Type B pancreatic cell (in vitro differentiated cells): ENCODE measurements around the gene IL20RB. TPM values are rescaled to one million over a fixed set of nuclear protein-coding genes. Genes with fewer than 3 reads are reported as not detected.

Source experiments
- DNase-seq: peaks from one replicate; pipeline ENCODE4 v3.0.0; 2021; ENCODE audit warnings: mixed read lengths; ENCODE audit not compliant: unreplicated experiment; ENCODE audit errors: extremely low spot score
- H3K27ac Mint-ChIP-seq: 2 replicates; pipeline ENCODE4 v1.8.0; 2021; ENCODE audit warnings: mild to moderate bottlenecking, mixed read lengths
- H3K27me3 Mint-ChIP-seq: 2 replicates; pipeline ENCODE4 v1.8.0; 2021; ENCODE audit warnings: mixed read lengths
- H3K36me3 Mint-ChIP-seq: 2 replicates; pipeline ENCODE4 v1.8.0; 2021; ENCODE audit warnings: mixed read lengths
- H3K4me1 Mint-ChIP-seq: one replicate; pipeline ENCODE4 v1.8.0; 2021; ENCODE audit warnings: mixed read lengths; ENCODE audit not compliant: unreplicated experiment
- H3K4me3 Mint-ChIP-seq: 2 replicates; pipeline ENCODE4 v1.8.0; 2021; ENCODE audit warnings: mild to moderate bottlenecking, mixed read lengths
- H3K9me3 Mint-ChIP-seq: 2 replicates; pipeline ENCODE4 v1.8.0; 2021; ENCODE audit warnings: mixed read lengths
- total RNA-seq: library from RNA; stranded (reverse); gene quantifications from 2 replicates; pipeline ENCODE4 v1.2.1, GENCODE V29; 2021; ENCODE audit warnings: low replicate concordance
- TF ChIP-seq, protein P1 (sequence below): fragments of 200-600 bp; sonication (generic); conservative IDR thresholded peaks from 2 replicates; pipeline ENCODE4 v1.5.0; 2021; ENCODE audit warnings: antibody characterized with exemption, mild to moderate bottlenecking

IL20RB gene
- total RNA-seq, 1 donor from 2014 or later: 0.56 TPM

DNA sequence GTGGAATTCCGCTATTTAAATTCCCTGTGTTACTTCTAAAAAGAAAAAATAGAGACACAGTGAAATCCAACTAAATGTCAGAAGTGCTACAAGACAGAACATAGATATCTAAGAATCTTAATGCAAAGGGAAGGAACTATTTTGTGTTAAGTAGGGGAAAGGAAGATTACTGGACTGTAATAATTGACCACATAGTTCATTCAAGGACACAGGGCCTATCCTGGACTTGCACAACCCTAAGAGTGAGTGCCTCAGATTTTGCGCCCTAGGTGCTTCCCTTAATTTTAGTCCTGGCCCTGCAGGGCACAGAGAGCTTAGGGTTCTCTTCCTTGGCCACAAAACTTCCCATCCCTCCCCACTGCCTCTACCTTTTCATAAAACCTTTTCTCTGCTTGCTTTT lies 3.5 kb upstream of the IL20RB start:
- no peaks in the 10 kb centered on the region for H3K9me3 Mint-ChIP-seq
- H3K4me1 Mint-ChIP-seq: peaks cover 16% of the 10 kb centered on the region
- no peak overlapping the region for H3K27ac Mint-ChIP-seq
- TF ChIP-seq, protein P1, sequence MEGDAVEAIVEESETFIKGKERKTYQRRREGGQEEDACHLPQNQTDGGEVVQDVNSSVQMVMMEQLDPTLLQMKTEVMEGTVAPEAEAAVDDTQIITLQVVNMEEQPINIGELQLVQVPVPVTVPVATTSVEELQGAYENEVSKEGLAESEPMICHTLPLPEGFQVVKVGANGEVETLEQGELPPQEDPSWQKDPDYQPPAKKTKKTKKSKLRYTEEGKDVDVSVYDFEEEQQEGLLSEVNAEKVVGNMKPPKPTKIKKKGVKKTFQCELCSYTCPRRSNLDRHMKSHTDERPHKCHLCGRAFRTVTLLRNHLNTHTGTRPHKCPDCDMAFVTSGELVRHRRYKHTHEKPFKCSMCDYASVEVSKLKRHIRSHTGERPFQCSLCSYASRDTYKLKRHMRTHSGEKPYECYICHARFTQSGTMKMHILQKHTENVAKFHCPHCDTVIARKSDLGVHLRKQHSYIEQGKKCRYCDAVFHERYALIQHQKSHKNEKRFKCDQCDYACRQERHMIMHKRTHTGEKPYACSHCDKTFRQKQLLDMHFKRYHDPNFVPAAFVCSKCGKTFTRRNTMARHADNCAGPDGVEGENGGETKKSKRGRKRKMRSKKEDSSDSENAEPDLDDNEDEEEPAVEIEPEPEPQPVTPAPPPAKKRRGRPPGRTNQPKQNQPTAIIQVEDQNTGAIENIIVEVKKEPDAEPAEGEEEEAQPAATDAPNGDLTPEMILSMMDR: no peak
- no peak overlapping the region for H3K4me3 Mint-ChIP-seq
- no peaks in the 10 kb centered on the region for H3K27me3 Mint-ChIP-seq
- DNase-seq: no peak
- no peaks in the 10 kb centered on the region for H3K36me3 Mint-ChIP-seq

DNA sequence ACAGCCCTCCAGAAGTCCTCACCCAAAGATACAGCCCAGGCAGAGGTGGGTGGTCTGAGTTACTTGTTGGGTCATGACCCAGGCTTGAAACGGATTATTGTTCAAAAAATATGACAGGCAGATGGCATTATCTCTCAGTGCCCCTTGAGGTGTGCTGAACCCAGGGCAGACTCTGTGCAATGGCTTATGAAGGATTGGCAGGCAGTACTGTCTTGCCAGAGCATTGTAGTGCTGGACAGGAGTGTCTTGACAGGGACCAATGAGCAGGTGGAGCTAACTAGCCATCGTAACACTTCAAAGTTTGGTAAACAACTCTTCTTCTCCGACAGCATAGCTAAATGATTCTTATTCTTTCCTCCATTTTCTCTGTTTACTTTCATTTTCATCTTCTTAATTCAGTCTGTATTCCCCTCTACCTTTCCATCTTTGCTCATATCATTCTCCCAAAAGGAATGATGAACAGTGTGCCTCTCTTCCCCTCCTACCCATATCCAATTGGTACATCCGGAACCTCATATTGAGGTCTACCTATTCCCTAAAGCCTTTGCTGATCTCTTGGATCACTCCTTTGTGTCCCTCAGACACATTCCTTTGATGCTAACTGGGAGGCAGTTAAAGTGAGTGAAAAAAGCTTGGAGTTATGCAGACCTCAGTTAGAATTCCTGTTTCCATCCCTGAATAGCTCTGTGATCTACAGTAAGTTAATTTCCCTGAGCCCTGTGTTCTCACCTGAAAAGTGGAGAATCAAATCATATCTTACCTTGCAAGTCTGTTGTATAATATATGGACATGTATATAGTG lies 2.6 kb upstream of the IL20RB start:
- TF ChIP-seq, protein P1: no peak
- Mint-ChIP-seq H3K9me3 (no peaks in the 10 kb centered on the region), H3K36me3 (no peaks in the 10 kb centered on the region), H3K27me3 (no peaks in the 10 kb centered on the region), H3K27ac (no peak overlapping the region), H3K4me1 (peaks cover 16% of the 10 kb centered on the region), H3K4me3 (no peak overlapping the region)
- DNase-seq: no peak

GRCh38 chr3:136955813-136956212 lies 2.0 kb upstream of the IL20RB start:
- Mint-ChIP-seq H3K27me3 (no peaks in the 10 kb centered on the region), H3K27ac (no peak overlapping the region), H3K9me3 (no peaks in the 10 kb centered on the region), H3K4me1 (peaks cover 16% of the 10 kb centered on the region), H3K4me3 (no peak overlapping the region), H3K36me3 (no peaks in the 10 kb centered on the region)
- TF ChIP-seq, protein P1: no peak
- DNase-seq: no peak

DNA sequence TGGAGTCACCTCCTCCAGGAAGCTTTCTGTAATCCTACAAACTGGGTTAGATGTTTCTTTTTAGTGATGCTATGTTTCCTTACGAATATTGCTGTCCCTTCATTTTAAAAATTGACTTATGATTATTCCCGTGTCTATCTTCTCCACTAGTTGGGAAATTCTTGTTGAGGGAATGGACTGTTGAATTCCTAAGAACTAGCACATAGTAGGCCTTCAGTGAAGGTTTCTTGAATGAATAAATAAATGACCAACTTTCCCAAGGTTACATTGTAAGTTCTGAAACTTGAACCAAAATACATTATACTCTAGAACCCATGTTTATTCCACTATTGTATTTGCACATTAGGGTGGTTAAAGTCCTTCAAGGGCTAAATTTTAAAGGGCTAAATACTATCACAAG lies 812 bp upstream of the IL20RB start:
- Mint-ChIP-seq H3K4me1 (peaks cover 21% of the 10 kb centered on the region), H3K4me3 (no peak overlapping the region), H3K27ac (no peak overlapping the region), H3K9me3 (no peaks in the 10 kb centered on the region), H3K27me3 (no peaks in the 10 kb centered on the region), H3K36me3 (no peaks in the 10 kb centered on the region)
- DNase-seq: no peak
- TF ChIP-seq, protein P1: no peak

DNA sequence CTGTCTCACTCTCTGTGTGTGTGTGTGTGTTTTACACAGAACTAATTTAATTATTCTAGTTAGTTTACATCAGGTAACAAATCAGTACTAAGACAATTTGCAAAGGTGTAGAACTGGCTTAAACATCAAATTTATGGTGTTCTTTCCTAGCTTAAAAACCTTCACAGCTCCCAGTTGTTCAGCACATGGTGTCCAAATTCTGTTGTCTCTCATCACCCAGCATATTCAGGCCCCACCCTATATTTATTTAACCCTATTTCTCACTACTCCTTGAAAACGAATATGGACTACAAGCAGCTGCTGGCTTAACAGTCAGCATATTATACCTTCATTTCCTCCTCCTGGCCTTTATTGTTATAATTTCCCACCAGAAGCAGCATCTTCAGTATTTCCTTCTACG lies 1.2 kb downstream of the IL20RB start:
- no peak for DNase-seq
- Mint-ChIP-seq H3K4me1 (peaks cover 21% of the 10 kb centered on the region), H3K27ac (no peak overlapping the region), H3K36me3 (no peaks in the 10 kb centered on the region), H3K9me3 (no peaks in the 10 kb centered on the region), H3K4me3 (no peak overlapping the region), H3K27me3 (no peaks in the 10 kb centered on the region)
- TF ChIP-seq, protein P1: no peak
